HG02852 (cell line): ENCODE data around the gene RASA4B.
"Not testable (repeated sequence)": the region's sequence is repeated elsewhere in the genome, so short reads cannot be mapped to it uniquely, and the experiment has no call there.

Experiments used
- ATAC-seq: cut with Tn5 transposase; IDR thresholded peaks from one replicate; pipeline ENCODE4 v1.9.1; 2021; ENCODE audit warnings: mild to moderate bottlenecking, moderate library complexity; ENCODE audit not compliant: unreplicated experiment

Gene RASA4B

GRCh38 chr7:102455596-102455995 is 62.0 kb downstream of the RASA4B start:
- ATAC-seq: no peak

GRCh38 chr7:102454932-102455331 is 62.6 kb downstream of the RASA4B start:
- ATAC-seq: not testable (repeated sequence)

GRCh38 chr7:102454468-102454867 is 63.1 kb downstream of the RASA4B start:
- ATAC-seq: no peak

- ATAC-seq: no peak
Measured at GRCh38 chr7:102453319-102453718, 64.3 kb downstream of the RASA4B start.

GRCh38 chr7:102452451-102452850 is 65.1 kb downstream of the RASA4B start:
- ATAC-seq: no peak

GRCh38 chr7:102451371-102452054 is 66.1 kb downstream of the RASA4B start:
- no peak for ATAC-seq

GRCh38 chr7:102450242-102450641 is 67.3 kb downstream of the RASA4B start:
- no peak for ATAC-seq

- no peak for ATAC-seq
Measured at GRCh38 chr7:102449136-102449535, 68.4 kb downstream of the RASA4B start.

- no peak for ATAC-seq
Measured at GRCh38 chr7:102447311-102447710, 70.3 kb downstream of the RASA4B start.

- no peak for ATAC-seq
Measured at GRCh38 chr7:102446387-102447156, 71.0 kb downstream of the RASA4B start.

GRCh38 chr7:102445674-102446071 is 71.9 kb downstream of the RASA4B start:
- ATAC-seq: no peak

- no peak for ATAC-seq
Measured at GRCh38 chr7:102444961-102445673, 72.5 kb downstream of the RASA4B start.

- no peak for ATAC-seq
Measured at GRCh38 chr7:102439963-102440795, 77.4 kb downstream of the RASA4B start.

GRCh38 chr7:102436118-102436517 is 81.5 kb downstream of the RASA4B start:
- no peak for ATAC-seq

GRCh38 chr7:102434039-102434486 is 83.5 kb downstream of the RASA4B start:
- peak; percentile 8 for ATAC-seq

GRCh38 chr7:102433219-102434038 is 84.1 kb downstream of the RASA4B start, which contains the start of gene ORAI2:
ORAI2 (plus strand) TSS chr7:102433575; CDS start chr7:102438957, 5,382 bp downstream.
- ATAC-seq: peak; percentile 57
